ENCODE results near the gene TSHR.

DNA sequence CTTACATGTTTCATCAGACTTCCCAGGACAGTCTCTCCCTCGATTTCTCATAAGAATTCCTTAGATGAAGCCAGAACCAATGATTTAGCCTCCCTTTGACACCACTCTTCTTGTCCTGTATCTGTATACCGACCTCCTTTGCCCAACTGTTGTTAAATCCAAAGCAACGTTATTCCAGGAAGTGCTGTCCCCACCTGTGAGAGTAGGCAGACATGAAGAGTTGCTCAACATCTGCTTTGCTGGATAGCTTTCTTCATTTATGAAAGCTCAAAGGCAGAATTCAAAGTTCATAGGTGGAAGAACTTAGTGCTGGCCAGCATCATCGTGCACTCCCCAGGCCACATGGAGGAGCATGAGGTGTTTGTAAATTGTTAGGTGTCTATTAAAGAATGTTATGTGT, 209.8 kb downstream of the TSHR start:
- TF ChIP-seq POLR2AphosphoS5 (IDR thresholded peaks at IDR 0.05; ENCODE audit: low read depth, low read length) (no peak), SRF (IDR thresholded peaks at IDR 0.05; ENCODE audit: low read depth) (no peak), ZNF274 (IDR thresholded peaks at IDR 0.05; ENCODE audit: low read depth, low read length) (no peak)
- TF ChIP-seq, protein P1, sequence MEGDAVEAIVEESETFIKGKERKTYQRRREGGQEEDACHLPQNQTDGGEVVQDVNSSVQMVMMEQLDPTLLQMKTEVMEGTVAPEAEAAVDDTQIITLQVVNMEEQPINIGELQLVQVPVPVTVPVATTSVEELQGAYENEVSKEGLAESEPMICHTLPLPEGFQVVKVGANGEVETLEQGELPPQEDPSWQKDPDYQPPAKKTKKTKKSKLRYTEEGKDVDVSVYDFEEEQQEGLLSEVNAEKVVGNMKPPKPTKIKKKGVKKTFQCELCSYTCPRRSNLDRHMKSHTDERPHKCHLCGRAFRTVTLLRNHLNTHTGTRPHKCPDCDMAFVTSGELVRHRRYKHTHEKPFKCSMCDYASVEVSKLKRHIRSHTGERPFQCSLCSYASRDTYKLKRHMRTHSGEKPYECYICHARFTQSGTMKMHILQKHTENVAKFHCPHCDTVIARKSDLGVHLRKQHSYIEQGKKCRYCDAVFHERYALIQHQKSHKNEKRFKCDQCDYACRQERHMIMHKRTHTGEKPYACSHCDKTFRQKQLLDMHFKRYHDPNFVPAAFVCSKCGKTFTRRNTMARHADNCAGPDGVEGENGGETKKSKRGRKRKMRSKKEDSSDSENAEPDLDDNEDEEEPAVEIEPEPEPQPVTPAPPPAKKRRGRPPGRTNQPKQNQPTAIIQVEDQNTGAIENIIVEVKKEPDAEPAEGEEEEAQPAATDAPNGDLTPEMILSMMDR (IDR thresholded peaks at IDR 0.05 in 2 of 3, conservative IDR thresholded peaks at IDR 0.05 in 1 of 3; ENCODE audit: borderline replicate concordance in 1 of 3, insufficient read depth in 1 of 3, low read depth in 2 of 3, low read length in 2 of 3) = no peak
- TF ChIP-seq, protein P2, sequence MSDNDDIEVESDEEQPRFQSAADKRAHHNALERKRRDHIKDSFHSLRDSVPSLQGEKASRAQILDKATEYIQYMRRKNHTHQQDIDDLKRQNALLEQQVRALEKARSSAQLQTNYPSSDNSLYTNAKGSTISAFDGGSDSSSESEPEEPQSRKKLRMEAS (IDR thresholded peaks at IDR 0.05) = no peak

Measured in HCT116 (cell line).